Sigmoid colon (tissue), 4 donors: ENCODE results near the gene NKX2-3.

Experiments
- EP300 ChIP-seq, 4 donors: sonication (generic); formaldehyde crosslinking; IDR thresholded peaks; one replicate each; pipeline ENCODE4 v1.6.1; 2017; ENCODE audit warnings: antibody characterized with exemption in 4 of 4
- POLR2A ChIP-seq, 2 donors: fragments of 450-650 bp; IDR thresholded peaks; one replicate each; pipeline ENCODE4 v1.6.1; 2016; ENCODE audit warnings: antibody characterized with exemption in 2 of 2, mild to moderate bottlenecking in 2 of 2, moderate library complexity in 2 of 2
- POLR2AphosphoS5 ChIP-seq, 4 donors: sonication (generic); formaldehyde crosslinking; IDR thresholded peaks; one replicate each; pipeline ENCODE4 v1.6.1; 2017; ENCODE audit warnings: antibody characterized with exemption in 4 of 4
- TF ChIP-seq, protein P1 (sequence below), 4 experiments: fragments of 450-650 bp in 3 of 4; fragments of 200-600 bp in 1 of 4; IDR thresholded peaks; one replicate each; pipeline ENCODE4 v1.5.1; 2016 to 2019; ENCODE audit warnings: antibody characterized with exemption in 4 of 4, mild to moderate bottlenecking in 3 of 4, moderate library complexity in 2 of 4

DNA sequence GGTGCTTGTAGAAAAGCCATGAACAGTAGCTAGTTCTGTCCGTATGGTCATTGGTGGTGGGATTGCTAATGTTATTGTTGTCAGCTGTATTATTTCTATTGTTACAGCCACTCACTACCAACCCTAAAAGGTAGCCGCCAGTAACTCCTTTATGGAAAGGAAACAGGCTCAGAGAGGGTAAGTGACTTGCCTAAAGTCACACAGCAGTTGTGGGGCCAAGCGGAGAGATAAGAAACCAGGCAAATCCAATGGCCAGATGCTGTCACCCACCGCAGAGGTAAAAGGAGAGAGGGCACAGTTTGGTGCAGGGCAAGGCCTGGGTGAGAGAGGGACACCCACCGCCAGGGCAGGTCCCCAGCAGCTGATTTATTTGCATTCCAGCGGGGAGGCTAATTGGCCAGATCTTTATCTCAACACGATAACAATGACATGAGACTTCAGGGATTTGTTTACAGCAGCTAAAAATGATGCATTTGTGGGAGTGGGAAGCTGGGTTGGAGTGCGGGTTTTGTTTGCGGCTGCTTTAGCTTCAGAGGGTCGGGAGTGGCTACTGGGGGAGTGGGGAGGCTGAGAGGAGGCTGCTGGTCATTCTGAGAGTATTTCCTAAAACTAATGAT lies 8.6 kb upstream of the NKX2-3 start:
- TF ChIP-seq, protein P1, sequence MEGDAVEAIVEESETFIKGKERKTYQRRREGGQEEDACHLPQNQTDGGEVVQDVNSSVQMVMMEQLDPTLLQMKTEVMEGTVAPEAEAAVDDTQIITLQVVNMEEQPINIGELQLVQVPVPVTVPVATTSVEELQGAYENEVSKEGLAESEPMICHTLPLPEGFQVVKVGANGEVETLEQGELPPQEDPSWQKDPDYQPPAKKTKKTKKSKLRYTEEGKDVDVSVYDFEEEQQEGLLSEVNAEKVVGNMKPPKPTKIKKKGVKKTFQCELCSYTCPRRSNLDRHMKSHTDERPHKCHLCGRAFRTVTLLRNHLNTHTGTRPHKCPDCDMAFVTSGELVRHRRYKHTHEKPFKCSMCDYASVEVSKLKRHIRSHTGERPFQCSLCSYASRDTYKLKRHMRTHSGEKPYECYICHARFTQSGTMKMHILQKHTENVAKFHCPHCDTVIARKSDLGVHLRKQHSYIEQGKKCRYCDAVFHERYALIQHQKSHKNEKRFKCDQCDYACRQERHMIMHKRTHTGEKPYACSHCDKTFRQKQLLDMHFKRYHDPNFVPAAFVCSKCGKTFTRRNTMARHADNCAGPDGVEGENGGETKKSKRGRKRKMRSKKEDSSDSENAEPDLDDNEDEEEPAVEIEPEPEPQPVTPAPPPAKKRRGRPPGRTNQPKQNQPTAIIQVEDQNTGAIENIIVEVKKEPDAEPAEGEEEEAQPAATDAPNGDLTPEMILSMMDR (IDR thresholded peaks at IDR 0.05) = no peak
- TF ChIP-seq EP300 (IDR thresholded peaks at IDR 0.05) (no peak), POLR2A (IDR thresholded peaks at IDR 0.05) (no peak), POLR2AphosphoS5 (IDR thresholded peaks at IDR 0.05) (no peak)
